Gastroesophageal sphincter (tissue), 3 donors: ENCODE data around the gene DEDD.

ENCODE experiments used
- CTCF ChIP-seq, 4 experiments: fragments of 200-600 bp in 2 of 4; fragments of 450-650 bp in 2 of 4; sonication (generic) in 1 of 4; IDR thresholded peaks; one replicate each; pipeline ENCODE4 v1.5.1; 2017 to 2019; ENCODE audit warnings: antibody characterized with exemption in 4 of 4, mild to moderate bottlenecking in 2 of 4, moderate library complexity in 2 of 4
- EP300 ChIP-seq: sonication (generic); formaldehyde crosslinking; IDR thresholded peaks from one replicate; pipeline ENCODE4 v1.6.1; 2017; ENCODE audit warnings: antibody characterized with exemption, mild to moderate bottlenecking

GRCh38 chr1:161095230-161095629, 37.2 kb downstream of the DEDD start:
- no peak for TF ChIP-seq EP300
- TF ChIP-seq CTCF (IDR thresholded peaks at IDR 0.05), result no peak
